Smooth muscle cell (in vitro differentiated cells): ENCODE measurements around the gene AP3B1. TPM values are rescaled to one million over a fixed set of nuclear protein-coding genes. Genes with fewer than 3 reads are reported as not detected.

Experiments used
- DNase-seq: peaks from one replicate; lab custom pipeline; 2025; ENCODE audit not compliant: unreplicated experiment; lab: John Stamatoyannopoulos, UW
- H2AFZ ChIP-seq: fragments of 200-600 bp; sonication (generic); 2 replicates; pipeline ENCODE4 v1.6.0; 2016; ENCODE audit warnings: antibody characterized with exemption, low read depth, mild to moderate bottlenecking
- H3F3A ChIP-seq: fragments of 200-600 bp; sonication (generic); 2 replicates; pipeline ENCODE4 v1.6.0; 2017; ENCODE audit warnings: antibody characterized with exemption, low read depth
- H3K27ac ChIP-seq: fragments of 200-600 bp; sonication (generic); 2 replicates; pipeline ENCODE4 v1.5.1; 2016; ENCODE audit warnings: low read depth, mild to moderate bottlenecking
- H3K27me3 ChIP-seq: fragments of 200-600 bp; sonication (generic); 2 replicates; pipeline ENCODE4 v1.6.1; 2016; ENCODE audit warnings: low read depth, mild to moderate bottlenecking
- H3K36me3 ChIP-seq: fragments of 200-600 bp; sonication (generic); 2 replicates; pipeline ENCODE4 v1.5.1; 2016; ENCODE audit warnings: low read depth
- H3K4me1 ChIP-seq: fragments of 200-600 bp; sonication (generic); 2 replicates; pipeline ENCODE4 v1.5.1; 2016; ENCODE audit warnings: low read depth
- H3K4me2 ChIP-seq: fragments of 200-600 bp; sonication (generic); 2 replicates; pipeline ENCODE4 v1.6.0; 2016; ENCODE audit warnings: mild to moderate bottlenecking
- H3K4me3 ChIP-seq: fragments of 200-600 bp; sonication (generic); 2 replicates; pipeline ENCODE4 v1.5.1; 2016; ENCODE audit warnings: mild to moderate bottlenecking
- H3K79me2 ChIP-seq: fragments of 200-600 bp; sonication (generic); 2 replicates; pipeline ENCODE4 v1.6.0; 2016; ENCODE audit warnings: low read depth, mild to moderate bottlenecking
- H3K9ac ChIP-seq: fragments of 200-600 bp; sonication (generic); 2 replicates; pipeline ENCODE4 v1.6.0; 2016; ENCODE audit warnings: low read depth
- H3K9me3 ChIP-seq: fragments of 200-600 bp; sonication (generic); replicated peaks from 2 replicates; pipeline ENCODE4 v1.5.1; 2016; ENCODE audit warnings: low read depth
- H4K20me1 ChIP-seq: fragments of 200-600 bp; sonication (generic); 2 replicates; pipeline ENCODE4 v1.6.0; 2016; ENCODE audit warnings: low read depth
- CTCF ChIP-seq: fragments of 200-600 bp; sonication (generic); IDR thresholded peaks from 2 replicates; pipeline ENCODE4 v1.5.1; 2017; ENCODE audit warnings: borderline replicate concordance, mild to moderate bottlenecking, antibody characterized with exemption; ENCODE audit not compliant: insufficient read depth, poor library complexity, severe bottlenecking
- WGBS: methylation state at CpG from one replicate; pipeline ENCODE4 v1.1.7; 2016; ENCODE audit warnings: low lambda C conversion rate; 5-methylcytosine and 5-hydroxymethylcytosine counted together
- polyA plus RNA-seq: library from polyadenylated mRNA; unstranded; fragments of >200 nt; fragmentation: Nextera tagmentation; extraction: Ambion mirVana; gene quantifications from 2 replicates; pipeline ENCODE4 v1.2.1, GENCODE V29; 2016
- total RNA-seq: library from RNA; depleted of rRNA; stranded (reverse); fragments of >200 nt; gene quantifications from 2 replicates; pipeline ENCODE4 v1.2.3, GENCODE V29; 2014

AP3B1 gene
- total and polyA plus RNA-seq, 2 experiments from 2014 or later, result 36.9 to 76.3 TPM

- Histone ChIP-seq H3K4me3 (no peak overlapping the region), H3K27ac (no peak overlapping the region), H3K9me3 (no peaks in the 10 kb centered on the region), H2AFZ (no peak overlapping the region), H3K4me1 (peaks cover 20% of the 10 kb centered on the region), H3K27me3 (peaks cover 31% of the 10 kb centered on the region), H3K9ac (no peak overlapping the region), H3F3A (no peaks in the 10 kb centered on the region), H3K4me2 (no peak overlapping the region), H4K20me1 (no peaks in the 10 kb centered on the region), H3K79me2 (no peaks in the 10 kb centered on the region), H3K36me3 (no peaks in the 10 kb centered on the region)
- no peak for TF ChIP-seq CTCF
- WGBS, result 27% methylated on average over 1 of the region's 1 CpG
- DNase-seq, result no peak
Measured at GRCh38 chr5:77960305-77960704, 334.2 kb downstream of the AP3B1 start.

GRCh38 chr5:77958642-77959330 is 335.7 kb downstream of the AP3B1 start:
- no peaks in the 10 kb centered on the region for H3K36me3 ChIP-seq
- peak overlapping the region; percentile 88 for H2AFZ ChIP-seq
- peak overlapping the region; percentile 94 for H3K4me2 ChIP-seq
- 29% methylated on average over 12 of the region's 12 CpGs for WGBS
- H3K27ac ChIP-seq, result no peak overlapping the region
- DNase-seq, result no peak
- H3K9ac ChIP-seq, result peak overlapping the region; percentile 47
- peak overlapping the region; percentile 51 for H3K4me3 ChIP-seq
- H3K27me3 ChIP-seq, result peaks cover 31% of the 10 kb centered on the region
- no peaks in the 10 kb centered on the region for H3F3A ChIP-seq
- no peaks in the 10 kb centered on the region for H3K9me3 ChIP-seq
- peaks cover 20% of the 10 kb centered on the region for H3K4me1 ChIP-seq
- H3K79me2 ChIP-seq, result no peaks in the 10 kb centered on the region
- no peak for TF ChIP-seq CTCF
- no peaks in the 10 kb centered on the region for H4K20me1 ChIP-seq

GRCh38 chr5:77957931-77958521 is 336.5 kb downstream of the AP3B1 start:
- Histone ChIP-seq H4K20me1 (no peaks in the 10 kb centered on the region), H3K4me2 (peak overlapping the region; percentile 94), H3K36me3 (no peaks in the 10 kb centered on the region), H2AFZ (peak overlapping the region; percentile 88), H3K27me3 (peaks cover 31% of the 10 kb centered on the region), H3K9ac (peak overlapping the region; percentile 47), H3K9me3 (no peaks in the 10 kb centered on the region), H3K79me2 (no peaks in the 10 kb centered on the region), H3K4me3 (peak overlapping the region; percentile 51), H3F3A (no peaks in the 10 kb centered on the region), H3K27ac (no peak overlapping the region), H3K4me1 (peaks cover 20% of the 10 kb centered on the region)
- 5% methylated on average over 30 of the region's 38 CpGs for WGBS
- TF ChIP-seq CTCF, result no peak
- no peak for DNase-seq
